Prostate gland (tissue), 2 donors: ENCODE data around the gene IGF1. TPM values are rescaled to one million over a fixed set of nuclear protein-coding genes. Genes with fewer than 3 reads are reported as not detected.

ENCODE experiments used
- DNase-seq: peaks from one replicate; pipeline ENCODE4 v3.0.0-alpha.2; 2019; ENCODE audit warnings: low spot score
- H3K27ac ChIP-seq, 2 donors: fragments of 200-600 bp; sonication (generic); 2 replicates each; pipeline ENCODE4 v1.5.1; 2017 to 2019
- H3K27me3 ChIP-seq: fragments of 200-600 bp; sonication (generic); replicated peaks from 2 replicates; pipeline ENCODE4 v1.5.1; 2019; ENCODE audit not compliant: insufficient read depth
- H3K36me3 ChIP-seq, 2 donors: fragments of 200-600 bp; sonication (generic); 1 replicate in 1 of 2; 2 replicates in 1 of 2; pipeline versions ENCODE4 v1.5.1 to v1.8.1; 2017 to 2019
- H3K4me1 ChIP-seq: fragments of 200-600 bp; sonication (generic); replicated peaks from 2 replicates; pipeline ENCODE4 v1.5.1; 2019
- H3K4me3 ChIP-seq, 2 donors: fragments of 200-600 bp; sonication (generic); 2 replicates each; pipeline ENCODE4 v1.5.1; 2017 to 2019
- H3K9me3 ChIP-seq: fragments of 200-600 bp; sonication (generic); 2 replicates; pipeline ENCODE4 v1.5.1; 2017
- CTCF ChIP-seq, 4 experiments: fragments of 200-600 bp in 2 of 4; fragments of 450-650 bp in 2 of 4; sonication (generic) in 2 of 4; IDR thresholded peaks; 1 replicate in 3 of 4; 2 replicates in 1 of 4; pipeline ENCODE4 v1.5.1; 2016 to 2019; ENCODE audit warnings: antibody characterized with exemption in 4 of 4, mild to moderate bottlenecking in 2 of 4, moderate library complexity in 2 of 4
- POLR2A ChIP-seq: fragments of 450-650 bp; IDR thresholded peaks from one replicate; pipeline ENCODE4 v1.6.1; 2016; ENCODE audit warnings: antibody characterized with exemption, mild to moderate bottlenecking
- POLR2AphosphoS5 ChIP-seq: sonication (generic); formaldehyde crosslinking; IDR thresholded peaks from one replicate; pipeline ENCODE4 v1.6.1; 2017; ENCODE audit warnings: antibody characterized with exemption
- WGBS: methylation state at CpG from one replicate; pipeline ENCODE4 v1.1.5; 2018; 5-methylcytosine and 5-hydroxymethylcytosine counted together
- intact Hi-C: fragments of 100-400 bp; cut with DNase I; formaldehyde crosslinking; loops from one replicate; pipeline ENCODE4 v1.14.2; 2022
- total RNA-seq, 2 donors: library from RNA; depleted of rRNA; stranded (reverse); fragments of >200 nt; gene quantifications; one replicate each; pipeline ENCODE4 v1.1.0, GENCODE V29; 2016

The IGF1 gene
- total RNA-seq, 2 donors from 2014 or later: 6.9 to 35.6 TPM

GRCh38 chr12:102399653-102400052 is 80.7 kb downstream of the IGF1 start:
- intact Hi-C loops: no loop called here
- Histone ChIP-seq H3K27ac (no peak overlapping the region), H3K9me3 (no peaks in the 10 kb centered on the region), H3K4me1 (no peaks in the 10 kb centered on the region), H3K36me3 (no peaks in the 10 kb centered on the region), H3K4me3 (no peak overlapping the region), H3K27me3 (no peaks in the 10 kb centered on the region)
- TF ChIP-seq POLR2A (no peak), CTCF (IDR thresholded peaks at IDR 0.05) (no peak), POLR2AphosphoS5 (no peak)
- DNase-seq: no peak
- 31% methylated on average over 1 of the region's 1 CpG for WGBS

GRCh38 chr12:102396276-102396675 is 84.1 kb downstream of the IGF1 start:
- Histone ChIP-seq H3K4me1 (no peaks in the 10 kb centered on the region), H3K4me3 (no peak overlapping the region), H3K27me3 (no peaks in the 10 kb centered on the region), H3K36me3 (no peaks in the 10 kb centered on the region), H3K27ac (no peak overlapping the region), H3K9me3 (no peaks in the 10 kb centered on the region)
- intact Hi-C loops: no loop called here
- TF ChIP-seq POLR2A: no peak
- TF ChIP-seq POLR2AphosphoS5: no peak
- TF ChIP-seq CTCF (IDR thresholded peaks at IDR 0.05): no peak
- no peak for DNase-seq
- 87% methylated on average over 2 of the region's 2 CpGs for WGBS

- intact Hi-C loops: no loop called here
- no peak overlapping the region for H3K27ac ChIP-seq
- 80% methylated on average over 1 of the region's 1 CpG for WGBS
Measured at GRCh38 chr12:102394200-102394599, 86.2 kb downstream of the IGF1 start.

GRCh38 chr12:102390068-102390467 is 90.3 kb downstream of the IGF1 start:
- no peak for DNase-seq
- no peak overlapping the region for H3K4me3 ChIP-seq
- 91% methylated on average over 4 of the region's 4 CpGs for WGBS
- H3K4me1 ChIP-seq: no peaks in the 10 kb centered on the region
- TF ChIP-seq POLR2A (no peak), POLR2AphosphoS5 (no peak), CTCF (IDR thresholded peaks at IDR 0.05) (no peak)
- H3K36me3 ChIP-seq: no peaks in the 10 kb centered on the region
- intact Hi-C loops: no loop called here
- H3K27me3 ChIP-seq: no peaks in the 10 kb centered on the region
- H3K9me3 ChIP-seq: no peaks in the 10 kb centered on the region
- no peak overlapping the region for H3K27ac ChIP-seq

More at GRCh38 chr12:102394200-102394599, 86.2 kb downstream of the IGF1 start:
- Histone ChIP-seq H3K27me3 (no peaks in the 10 kb centered on the region), H3K4me3 (no peak overlapping the region), H3K4me1 (no peaks in the 10 kb centered on the region), H3K36me3 (no peaks in the 10 kb centered on the region), H3K9me3 (no peaks in the 10 kb centered on the region)
- no peak for DNase-seq
- no peak for TF ChIP-seq POLR2AphosphoS5
- TF ChIP-seq CTCF (IDR thresholded peaks at IDR 0.05): no peak
- no peak for TF ChIP-seq POLR2A

GRCh38 chr12:102388469-102388868 is 91.9 kb downstream of the IGF1 start:
- intact Hi-C loops: no loop called here
- 67% methylated on average over 1 of the region's 1 CpG for WGBS
- Histone ChIP-seq H3K4me3 (no peak overlapping the region), H3K4me1 (no peaks in the 10 kb centered on the region), H3K9me3 (no peaks in the 10 kb centered on the region), H3K36me3 (no peaks in the 10 kb centered on the region), H3K27ac (no peak overlapping the region), H3K27me3 (no peaks in the 10 kb centered on the region)
- no peak for DNase-seq
- TF ChIP-seq CTCF (IDR thresholded peaks at IDR 0.05) (no peak), POLR2AphosphoS5 (no peak), POLR2A (no peak)
